HG03460 (cell line): ENCODE data around the gene CNBD2.
"Not testable (repeated sequence)": the region's sequence is repeated elsewhere in the genome, so short reads cannot be mapped to it uniquely, and the experiment has no call there.

Source experiments
- ATAC-seq: cut with Tn5 transposase; IDR thresholded peaks from one replicate; pipeline ENCODE4 v1.9.1; 2021; ENCODE audit not compliant: unreplicated experiment

CNBD2 gene

GRCh38 chr20:36060676-36061075 is 92.3 kb downstream of the CNBD2 start:
- no peak for ATAC-seq

GRCh38 chr20:36061754-36062153 is 93.4 kb downstream of the CNBD2 start:
- no peak for ATAC-seq

DNA sequence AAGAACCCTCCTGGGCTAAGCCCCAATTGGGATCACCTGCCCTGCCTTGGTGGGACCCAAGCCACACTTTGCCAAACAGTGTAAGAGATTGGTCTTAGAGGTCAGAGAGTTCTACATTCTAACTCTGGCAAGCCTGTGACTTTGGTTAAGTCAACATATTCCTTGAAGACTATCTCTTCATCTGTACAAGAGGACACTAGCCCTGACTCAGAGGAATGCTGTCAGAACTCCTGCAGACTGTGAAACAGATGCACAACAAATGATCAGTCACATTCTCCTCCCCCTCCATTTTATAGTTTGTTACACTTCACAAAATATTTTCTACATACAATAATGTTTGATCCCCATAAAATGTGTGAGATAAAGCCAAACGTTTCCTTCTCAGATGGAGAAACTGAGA is 94.4 kb downstream of the CNBD2 start:
- ATAC-seq, result no peak

GRCh38 chr20:36063916-36064657 is 95.7 kb downstream of the CNBD2 start:
- no peak for ATAC-seq

GRCh38 chr20:36064658-36065426 is 96.5 kb downstream of the CNBD2 start:
- ATAC-seq, result peak; percentile 90

- no peak for ATAC-seq
Measured at GRCh38 chr20:36065427-36065998, 97.1 kb downstream of the CNBD2 start.

DNA sequence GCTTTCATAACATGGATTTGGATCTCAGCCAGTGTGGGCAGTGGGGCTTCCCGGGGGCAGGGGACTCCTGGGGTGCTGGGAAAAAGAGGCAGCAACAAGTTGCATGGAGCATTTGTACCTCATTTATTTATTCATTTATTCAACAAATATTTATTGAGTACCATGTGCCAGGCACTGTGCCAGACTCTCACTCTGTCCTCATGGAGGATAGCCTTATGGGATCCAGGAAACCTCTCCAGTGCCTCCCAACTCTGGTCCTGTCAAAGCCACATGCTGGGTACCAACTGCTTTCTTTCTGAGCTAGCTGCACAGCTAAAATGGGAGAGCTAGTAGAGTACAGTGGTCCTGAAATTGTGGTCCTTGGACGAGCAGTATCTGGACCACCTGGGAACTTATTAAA is 98.4 kb downstream of the CNBD2 start:
- no peak for ATAC-seq

GRCh38 chr20:36068526-36068925 is 100.1 kb downstream of the CNBD2 start:
- not testable (repeated sequence) for ATAC-seq

- ATAC-seq, result no peak
Measured at GRCh38 chr20:36070451-36070850, 102.1 kb downstream of the CNBD2 start.

- ATAC-seq, result no peak
Measured at GRCh38 chr20:36071848-36072247, 103.5 kb downstream of the CNBD2 start.

DNA sequence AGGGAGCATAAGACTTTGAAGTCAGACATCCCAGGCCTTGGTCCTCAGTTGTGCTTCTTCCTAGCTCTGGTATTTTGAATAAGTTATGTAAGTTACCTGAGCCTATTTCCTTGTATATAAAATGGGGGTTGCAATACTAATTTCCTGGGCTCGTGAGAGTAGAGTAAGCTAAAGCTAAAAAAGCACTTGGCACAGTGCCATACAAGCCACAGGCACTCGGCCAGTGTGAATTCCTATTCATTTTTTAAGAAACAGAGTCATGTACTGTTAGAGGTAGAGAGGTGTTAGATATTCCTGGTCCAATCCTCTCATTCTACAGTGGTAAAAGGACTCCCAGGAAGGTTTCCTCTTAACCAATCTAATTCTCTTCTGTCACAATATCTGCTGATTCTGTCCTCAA is 106.6 kb downstream of the CNBD2 start:
- ATAC-seq, result no peak

- not testable (repeated sequence) for ATAC-seq
Measured at GRCh38 chr20:36077762-36078161, 109.4 kb downstream of the CNBD2 start.

GRCh38 chr20:36079486-36079885 is 111.1 kb downstream of the CNBD2 start:
- ATAC-seq, result no peak

- not testable (repeated sequence) for ATAC-seq
Measured at GRCh38 chr20:36079984-36080383, 111.6 kb downstream of the CNBD2 start.
